NCI-H1092 (cell line): ENCODE results near the gene BOC.
"Not testable (repeated sequence)": the region's sequence is repeated elsewhere in the genome, so short reads cannot be mapped to it uniquely, and the experiment has no call there.

Source experiments
- DNase-seq: peaks from one replicate; lab custom pipeline; 2025; lab: John Stamatoyannopoulos, UW

BOC gene, protein sequence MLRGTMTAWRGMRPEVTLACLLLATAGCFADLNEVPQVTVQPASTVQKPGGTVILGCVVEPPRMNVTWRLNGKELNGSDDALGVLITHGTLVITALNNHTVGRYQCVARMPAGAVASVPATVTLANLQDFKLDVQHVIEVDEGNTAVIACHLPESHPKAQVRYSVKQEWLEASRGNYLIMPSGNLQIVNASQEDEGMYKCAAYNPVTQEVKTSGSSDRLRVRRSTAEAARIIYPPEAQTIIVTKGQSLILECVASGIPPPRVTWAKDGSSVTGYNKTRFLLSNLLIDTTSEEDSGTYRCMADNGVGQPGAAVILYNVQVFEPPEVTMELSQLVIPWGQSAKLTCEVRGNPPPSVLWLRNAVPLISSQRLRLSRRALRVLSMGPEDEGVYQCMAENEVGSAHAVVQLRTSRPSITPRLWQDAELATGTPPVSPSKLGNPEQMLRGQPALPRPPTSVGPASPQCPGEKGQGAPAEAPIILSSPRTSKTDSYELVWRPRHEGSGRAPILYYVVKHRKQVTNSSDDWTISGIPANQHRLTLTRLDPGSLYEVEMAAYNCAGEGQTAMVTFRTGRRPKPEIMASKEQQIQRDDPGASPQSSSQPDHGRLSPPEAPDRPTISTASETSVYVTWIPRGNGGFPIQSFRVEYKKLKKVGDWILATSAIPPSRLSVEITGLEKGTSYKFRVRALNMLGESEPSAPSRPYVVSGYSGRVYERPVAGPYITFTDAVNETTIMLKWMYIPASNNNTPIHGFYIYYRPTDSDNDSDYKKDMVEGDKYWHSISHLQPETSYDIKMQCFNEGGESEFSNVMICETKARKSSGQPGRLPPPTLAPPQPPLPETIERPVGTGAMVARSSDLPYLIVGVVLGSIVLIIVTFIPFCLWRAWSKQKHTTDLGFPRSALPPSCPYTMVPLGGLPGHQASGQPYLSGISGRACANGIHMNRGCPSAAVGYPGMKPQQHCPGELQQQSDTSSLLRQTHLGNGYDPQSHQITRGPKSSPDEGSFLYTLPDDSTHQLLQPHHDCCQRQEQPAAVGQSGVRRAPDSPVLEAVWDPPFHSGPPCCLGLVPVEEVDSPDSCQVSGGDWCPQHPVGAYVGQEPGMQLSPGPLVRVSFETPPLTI

DNA sequence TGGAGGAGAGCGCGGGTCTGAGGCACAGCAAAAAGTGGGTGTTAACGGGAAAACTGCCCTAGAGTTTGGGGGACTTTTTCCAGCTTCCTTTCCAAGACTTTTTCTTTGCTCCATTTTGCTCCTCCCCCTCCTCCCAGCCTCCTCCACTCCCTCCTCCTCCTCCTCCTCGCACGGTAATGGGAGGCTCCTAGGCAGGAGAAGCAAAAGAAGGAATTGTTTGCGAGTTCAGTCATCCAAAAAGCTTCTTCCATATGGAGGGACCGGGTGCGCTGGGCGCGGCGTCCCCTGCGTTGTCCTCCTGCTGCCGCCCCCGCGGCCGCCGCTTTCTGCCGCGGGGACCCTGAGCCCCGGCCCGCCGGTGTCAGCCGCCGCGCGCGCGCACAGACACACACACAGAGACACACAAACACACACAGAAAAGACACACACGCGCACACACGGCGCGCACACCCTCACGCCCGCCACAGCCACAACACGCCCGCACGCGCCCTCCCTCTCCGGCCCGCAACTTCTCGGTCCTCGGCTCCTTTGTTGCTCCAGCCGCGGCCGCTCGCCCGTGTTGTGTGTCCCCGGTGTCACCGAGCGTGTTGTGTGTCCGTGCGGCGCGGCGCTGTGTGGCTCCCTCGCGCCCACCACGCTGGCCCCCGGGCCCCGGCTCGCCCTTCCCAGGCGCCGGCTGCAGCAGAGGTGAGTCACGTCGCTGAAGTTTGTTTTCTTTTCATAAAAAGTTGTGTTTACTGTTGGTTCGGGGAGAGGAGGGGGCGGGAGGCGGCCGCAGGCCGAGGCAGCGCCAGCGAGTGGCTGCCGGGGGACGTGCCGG lies at the start of gene BOC:
TSS of gene BOC (plus strand) at position 228 of the 820 bp plus-strand sequence. CDS start 38,246 bp downstream, outside the sequence.
- no peak for DNase-seq

DNA sequence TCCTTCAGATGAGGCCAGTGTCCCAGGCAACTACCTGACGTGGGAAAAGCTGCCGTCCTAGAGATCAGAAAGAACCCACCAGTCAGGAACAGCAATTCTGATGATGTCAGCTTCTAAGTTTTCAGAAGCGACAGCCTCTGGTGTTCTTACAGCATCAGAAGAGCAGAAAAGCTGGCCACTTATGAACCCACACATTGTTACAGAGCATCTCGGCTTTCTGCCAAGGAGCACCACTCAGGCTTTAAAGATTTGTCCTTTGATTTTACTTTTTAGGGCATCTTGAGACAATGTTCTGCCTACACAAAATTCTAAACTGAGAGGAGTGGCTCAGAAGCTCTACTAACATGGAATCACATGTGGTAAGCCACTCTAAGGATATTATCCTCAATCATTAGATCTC lies 49.7 kb upstream of the BOC start:
- no peak for DNase-seq

DNA sequence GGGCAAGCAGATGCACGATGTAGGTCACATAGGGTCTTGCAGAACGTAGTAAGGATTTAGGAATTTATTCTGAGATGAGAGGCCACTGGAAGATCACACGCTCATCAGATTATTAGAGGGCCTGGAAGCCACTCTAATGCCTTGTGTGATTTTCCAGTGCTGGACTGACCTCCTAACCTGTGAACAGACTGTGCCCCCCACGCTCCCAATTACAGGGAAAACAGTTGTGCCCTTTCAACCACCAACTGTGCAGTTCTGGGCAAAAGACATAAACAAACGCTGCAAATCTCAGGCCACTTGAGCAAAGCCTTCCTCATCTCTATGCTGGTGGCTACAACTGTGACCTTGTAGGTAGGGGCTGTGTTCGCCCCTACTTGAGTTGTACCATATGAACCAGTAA lies 48.2 kb upstream of the BOC start:
- DNase-seq: no peak

DNA sequence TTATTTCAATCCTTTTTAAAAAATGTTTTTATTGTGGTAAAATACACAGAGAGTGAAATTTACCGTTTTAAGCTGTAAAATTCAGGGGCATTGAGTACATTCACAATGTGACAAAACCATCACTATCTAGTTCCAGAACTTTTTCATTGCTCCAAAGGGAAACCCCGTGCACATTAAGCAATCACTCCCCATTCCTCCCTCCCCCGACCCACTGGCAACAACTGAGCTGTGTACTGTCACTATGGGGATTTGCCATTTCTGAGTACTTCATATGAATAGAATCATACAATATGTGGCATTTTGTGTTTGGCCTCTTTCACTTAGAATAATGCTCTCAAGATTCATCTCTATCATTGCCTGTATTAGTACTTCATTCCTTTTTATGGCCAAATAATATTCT lies 45.5 kb upstream of the BOC start:
- no peak for DNase-seq

DNA sequence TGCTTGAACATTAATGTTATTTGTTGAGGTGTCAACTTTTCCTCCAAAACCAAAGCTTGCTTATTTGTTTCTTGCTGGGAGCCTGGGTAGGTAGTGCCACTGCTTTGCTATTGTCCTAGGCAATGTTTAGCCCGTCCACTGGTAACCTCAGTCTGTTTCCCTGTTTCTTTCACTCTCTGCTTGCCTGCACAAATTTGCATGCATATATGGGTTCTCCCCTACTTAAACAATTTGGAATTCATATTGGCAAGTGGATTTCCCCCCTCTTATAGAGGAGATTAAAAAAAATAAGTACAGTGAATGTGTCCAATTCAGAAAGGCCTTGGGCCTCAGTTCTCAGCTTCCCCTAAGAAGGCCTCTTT lies 45.0 kb upstream of the BOC start:
- DNase-seq: no peak

DNA sequence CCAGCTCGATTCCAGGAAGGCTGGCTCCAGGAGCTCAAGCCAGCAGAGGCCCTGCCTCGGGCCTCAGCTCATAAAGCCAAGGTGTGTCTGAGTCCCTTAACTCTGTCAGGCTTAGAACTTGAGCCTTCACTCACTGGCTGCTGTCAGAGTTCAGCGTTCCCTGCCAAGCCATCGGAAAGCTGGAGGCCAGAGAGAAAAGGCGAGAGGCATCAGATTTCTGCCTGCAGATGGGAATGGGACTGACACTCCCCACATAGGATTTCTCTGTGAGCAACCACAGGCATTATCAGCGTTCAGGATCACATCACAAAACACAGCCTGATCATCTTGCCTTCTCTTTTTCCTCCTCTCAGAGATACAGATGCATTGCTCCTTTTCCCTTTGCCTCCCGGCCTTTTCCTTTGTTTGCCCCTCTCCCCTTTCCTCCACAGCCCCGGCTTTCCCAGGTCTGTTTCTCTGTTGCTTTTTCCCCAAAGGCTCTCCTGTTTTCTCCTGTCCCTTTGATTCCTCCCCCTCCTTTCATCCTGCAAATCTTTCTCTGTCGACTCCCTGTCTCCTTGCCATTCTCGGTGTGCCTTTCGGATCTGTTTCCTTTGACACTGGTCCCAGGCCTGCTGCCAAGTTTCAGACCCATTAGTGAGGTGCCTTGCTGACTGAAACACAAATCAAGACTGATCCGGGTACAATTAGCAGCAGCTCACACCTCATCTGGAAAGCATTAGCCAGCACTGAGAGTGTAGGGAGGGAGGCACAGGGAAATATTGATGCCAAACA lies 44.5 kb upstream of the BOC start:
- DNase-seq: peak; percentile 92

DNA sequence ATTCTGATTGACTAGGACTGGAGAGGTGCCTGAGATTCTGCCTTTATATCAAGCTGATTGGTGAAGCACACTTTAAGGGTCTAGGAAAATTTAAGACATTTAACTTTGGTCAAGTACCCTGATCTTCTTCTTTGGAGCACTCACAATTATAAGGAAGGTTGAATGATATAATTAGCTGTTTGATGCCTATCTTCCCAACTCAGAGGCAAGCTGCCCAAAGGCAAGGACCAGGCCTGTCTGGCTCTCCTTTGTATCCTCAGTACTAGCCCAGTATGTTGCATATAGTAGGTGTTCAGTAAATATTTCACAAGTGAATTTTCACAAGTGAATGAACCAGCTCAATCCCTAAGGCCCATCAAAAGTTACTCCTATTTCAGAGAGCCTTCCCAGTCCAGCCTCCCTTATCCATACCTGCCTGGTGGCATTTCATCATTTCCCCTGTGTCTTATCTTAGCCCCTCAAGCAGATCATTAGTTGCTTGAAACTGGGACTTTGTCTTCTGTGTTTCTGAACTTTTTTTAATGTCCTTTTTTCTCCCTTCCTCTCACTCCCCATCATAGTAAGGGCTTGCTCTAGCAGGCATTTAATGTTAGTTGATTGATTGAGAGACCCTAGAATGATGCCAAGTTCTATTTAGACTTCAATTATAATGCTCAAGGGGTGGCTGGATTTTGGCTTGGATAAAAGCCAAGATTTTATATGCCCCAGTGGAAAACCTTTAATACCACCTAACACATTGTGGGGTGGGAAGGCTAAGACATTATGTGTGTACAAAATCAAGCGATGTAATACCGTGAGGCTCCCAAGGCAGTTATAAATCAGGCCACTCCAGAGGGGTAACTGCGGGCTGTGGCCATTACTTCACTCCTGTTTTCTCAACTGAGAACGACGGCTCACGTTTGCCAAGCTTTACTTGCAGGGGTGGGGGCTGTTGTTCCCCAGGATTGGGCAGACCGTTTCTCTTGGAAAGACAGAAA lies 43.2 kb upstream of the BOC start:
- DNase-seq: peak; percentile 96

DNA sequence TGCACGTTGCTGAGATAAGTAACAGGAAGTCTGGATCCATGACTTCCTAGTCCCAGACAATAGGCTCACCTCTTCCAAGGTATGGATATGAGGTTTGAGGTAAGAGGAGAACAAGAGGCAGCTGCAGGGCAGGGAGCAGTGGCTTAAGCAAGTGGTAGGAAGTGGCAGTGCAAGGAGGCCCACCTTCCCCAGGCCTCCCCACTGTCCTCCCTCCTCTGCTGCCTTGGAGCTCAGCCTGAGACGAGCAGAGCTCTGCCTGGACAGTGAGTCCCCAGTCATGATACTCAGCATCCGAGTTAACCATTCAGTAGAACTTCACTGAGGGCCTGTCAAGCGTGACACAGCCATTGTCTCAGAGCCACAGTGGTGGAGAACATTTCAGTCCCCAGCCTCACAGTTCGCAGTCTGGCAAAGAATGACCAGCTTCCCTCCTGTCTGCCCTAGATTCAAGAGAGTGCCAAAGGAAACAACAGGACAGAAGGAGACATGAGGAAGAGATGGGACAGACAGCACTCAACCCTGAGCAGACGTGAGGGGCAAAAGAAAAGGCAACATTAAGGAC lies 41.4 kb upstream of the BOC start:
- DNase-seq: no peak

DNA sequence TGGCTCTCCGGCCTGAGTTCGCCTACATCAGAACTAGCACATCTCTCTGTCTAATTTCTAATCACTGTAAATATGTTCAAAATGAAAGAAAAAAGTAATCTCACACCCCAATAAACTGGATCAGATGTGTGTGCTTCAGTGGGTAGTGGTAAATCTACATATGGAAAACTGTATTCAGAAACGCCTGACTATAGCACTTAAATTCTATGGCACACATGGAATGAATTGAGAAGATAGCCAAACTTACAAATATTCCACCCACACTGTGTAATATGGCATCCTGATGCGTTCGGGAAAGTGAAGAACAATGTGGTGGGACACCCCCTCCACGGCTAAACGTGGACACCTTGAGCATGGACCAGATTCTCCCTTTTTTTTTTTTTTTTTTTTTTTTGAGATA lies 40.6 kb upstream of the BOC start:
- no peak for DNase-seq

DNA sequence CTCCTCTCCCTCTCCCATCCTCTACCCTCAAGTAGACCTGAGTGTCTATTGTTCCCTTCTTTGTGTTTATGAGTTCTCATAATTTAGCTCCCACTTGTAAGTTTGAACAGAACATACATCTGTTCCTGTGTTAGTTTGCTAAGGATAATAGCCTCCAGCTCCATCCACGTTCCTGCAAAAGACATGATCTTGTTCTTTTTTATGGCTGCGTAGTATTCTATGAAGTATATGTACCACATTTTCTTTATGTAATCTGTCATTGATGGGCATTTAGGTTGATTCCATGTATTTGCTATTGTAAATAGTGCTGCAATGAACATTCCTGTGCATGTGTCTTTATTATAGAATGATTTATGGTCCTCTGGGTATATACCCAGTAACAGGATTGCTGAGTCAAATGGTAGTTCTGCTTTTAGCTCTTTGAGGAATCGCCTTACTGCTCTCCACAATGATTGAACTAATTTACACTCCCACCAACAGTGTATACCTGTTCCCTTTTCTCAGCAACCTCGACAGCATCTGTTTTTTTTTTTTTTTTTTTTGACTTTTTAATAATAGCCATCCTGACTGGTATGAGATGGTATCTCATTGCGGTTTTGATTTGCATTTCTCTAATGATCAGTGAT lies 39.6 kb upstream of the BOC start:
- DNase-seq: not testable (repeated sequence)

DNA sequence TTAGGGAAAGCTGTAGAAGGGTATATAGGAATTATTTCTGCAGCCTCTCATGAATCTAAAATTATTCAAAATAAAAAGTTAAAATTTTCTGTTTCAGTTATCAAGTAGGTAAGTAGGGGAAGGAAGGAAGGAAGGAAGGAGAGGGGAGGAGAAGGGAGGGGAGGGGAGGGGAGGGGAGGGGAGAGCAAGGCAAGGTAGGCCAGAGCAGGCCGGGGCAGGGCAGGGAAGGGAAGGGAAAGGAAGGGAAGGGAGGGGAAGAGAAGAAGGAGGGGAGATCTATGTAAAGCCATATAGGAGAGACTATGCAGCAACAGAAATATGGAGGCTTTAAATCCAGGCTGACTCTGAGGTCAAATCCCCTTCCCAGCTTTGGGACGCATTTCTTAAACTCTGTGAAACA lies 38.3 kb upstream of the BOC start:
- DNase-seq: no peak

DNA sequence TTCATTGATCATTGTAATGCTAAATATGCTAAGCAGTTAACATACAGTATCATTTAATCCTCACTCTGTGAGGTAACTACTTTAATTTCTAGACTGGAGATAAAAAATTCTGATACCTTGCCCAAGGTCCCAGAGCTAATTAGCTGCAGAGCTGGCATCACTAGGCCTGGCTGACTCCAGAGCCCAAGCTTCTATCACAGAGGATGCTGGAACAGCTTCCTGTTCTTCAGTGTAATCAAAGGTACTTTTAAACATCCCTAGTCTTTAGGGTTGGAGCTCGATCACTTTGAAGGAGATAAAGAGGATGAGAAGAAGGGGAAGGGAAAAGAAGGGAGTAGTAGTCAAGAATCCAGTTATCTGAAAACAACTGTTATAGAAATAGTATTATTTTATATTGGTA lies 37.1 kb upstream of the BOC start:
- DNase-seq: no peak

DNA sequence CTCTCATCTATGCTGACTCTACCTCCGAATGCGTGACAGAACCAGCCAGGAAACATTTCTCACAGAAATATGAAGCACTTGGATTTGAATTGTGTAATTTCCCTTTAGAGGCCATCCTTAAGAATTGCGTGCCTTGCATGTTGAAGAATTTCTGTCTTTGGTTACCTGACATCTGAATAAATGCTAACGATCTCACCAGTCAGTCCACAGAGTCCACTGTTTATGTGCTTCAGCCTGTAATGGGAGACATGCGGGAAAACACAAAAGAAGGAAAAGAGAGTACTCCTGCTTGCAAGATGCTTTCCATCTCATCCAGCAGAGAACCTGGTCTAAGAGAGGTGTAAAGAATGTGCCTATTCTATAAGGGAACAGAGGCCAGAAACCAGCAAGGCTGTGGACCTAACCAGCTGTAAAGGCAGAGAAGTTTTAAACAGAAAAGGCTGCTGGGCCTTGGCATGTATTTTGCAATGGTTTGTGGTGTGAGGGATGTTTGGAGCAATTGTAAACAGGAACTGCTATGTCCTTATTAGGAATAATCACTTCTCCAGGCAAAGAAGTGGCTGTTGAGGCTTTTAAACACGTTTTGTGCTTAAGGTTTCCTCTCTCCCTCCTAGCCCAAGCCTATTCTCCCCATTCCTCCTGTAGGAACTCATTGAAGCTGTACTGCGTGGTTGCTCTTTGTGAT lies 36.4 kb upstream of the BOC start:
- no peak for DNase-seq

DNA sequence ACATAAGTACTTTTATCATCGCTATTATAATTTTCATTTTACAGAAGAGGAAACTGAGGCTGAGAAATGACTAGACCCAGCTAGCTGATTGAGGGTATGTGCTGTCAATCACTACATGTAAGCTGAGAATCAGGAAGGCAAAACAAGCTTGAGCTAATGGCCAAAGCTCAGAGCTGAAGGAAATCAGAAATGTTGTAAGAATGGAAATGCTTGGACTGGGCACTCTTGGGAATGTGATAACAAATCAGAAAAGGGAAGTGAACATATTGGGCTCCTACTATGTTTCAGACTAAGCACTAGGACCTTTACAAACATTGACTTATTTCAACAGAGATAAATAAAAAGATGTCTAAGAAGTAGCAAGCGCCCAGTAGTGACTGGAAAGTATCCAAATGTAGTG lies 33.8 kb upstream of the BOC start:
- no peak for DNase-seq

DNA sequence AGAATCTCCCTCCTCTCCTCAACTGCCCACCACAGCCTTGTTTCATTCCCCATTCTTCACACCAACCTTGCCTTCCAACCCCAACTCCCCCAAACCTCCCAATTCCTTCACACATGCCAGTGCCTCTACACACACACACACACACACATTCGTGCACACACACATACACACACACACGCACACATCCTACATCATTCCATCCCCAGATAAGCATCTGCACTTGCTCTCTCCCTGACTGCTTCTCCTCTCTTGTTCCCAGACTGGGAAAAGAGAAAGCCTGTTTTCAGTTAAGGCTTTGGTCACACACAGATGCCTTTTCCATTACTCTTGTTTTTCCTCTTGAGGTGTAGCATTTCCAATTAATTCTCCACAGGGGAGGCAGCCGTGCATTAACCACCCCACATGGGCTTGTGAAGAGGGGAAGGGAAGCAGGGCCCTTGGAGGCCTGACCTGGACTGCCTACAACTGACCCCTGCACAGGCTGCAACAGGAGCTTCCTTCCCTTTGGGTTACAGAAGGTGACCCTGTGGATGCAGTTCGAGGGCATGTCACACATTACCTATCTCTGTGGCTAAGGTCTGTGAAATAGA lies 32.0 kb upstream of the BOC start:
- DNase-seq: no peak

DNA sequence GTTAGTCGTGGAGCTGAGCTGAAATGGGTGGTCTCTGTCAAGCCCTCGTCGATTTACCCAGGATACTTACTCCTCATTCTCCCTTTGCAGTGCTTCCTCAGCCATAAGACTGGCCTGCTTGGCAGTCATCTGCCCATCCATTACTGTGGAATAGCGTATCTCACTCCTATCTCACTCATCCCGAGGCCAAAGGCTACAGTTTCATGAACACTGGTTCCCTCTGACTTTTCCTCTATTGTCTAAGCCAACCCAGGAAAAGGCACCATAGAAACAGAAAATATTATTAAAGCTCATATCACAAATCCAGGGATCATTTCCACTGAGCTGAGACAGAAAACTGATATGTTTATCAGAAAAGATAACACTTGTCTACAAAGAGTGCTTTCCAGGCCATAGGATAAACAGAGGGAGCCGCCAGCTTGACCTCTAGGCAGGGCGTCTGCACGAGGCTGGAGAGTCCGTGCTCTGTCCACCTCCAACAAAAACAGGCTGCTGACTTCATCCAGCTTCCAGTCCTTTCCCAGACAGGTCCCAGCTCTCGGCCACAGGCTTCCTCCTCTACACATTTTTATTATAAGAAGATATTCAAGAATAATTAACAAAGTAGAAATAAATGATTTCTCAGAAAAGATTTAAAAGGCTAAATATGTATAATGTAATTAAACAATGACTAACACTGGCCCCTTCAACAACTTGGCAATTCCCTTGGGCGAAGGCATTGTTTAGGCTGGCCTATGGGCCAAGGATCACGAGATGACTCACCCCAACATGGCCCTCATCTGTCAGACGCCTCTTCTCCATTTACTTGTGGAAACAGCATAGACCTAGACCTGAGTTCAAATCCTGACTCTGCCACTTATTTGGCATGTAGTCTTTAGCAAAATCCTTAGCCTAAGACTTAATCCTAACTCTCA lies 27.4 kb upstream of the BOC start:
- DNase-seq: no peak

DNA sequence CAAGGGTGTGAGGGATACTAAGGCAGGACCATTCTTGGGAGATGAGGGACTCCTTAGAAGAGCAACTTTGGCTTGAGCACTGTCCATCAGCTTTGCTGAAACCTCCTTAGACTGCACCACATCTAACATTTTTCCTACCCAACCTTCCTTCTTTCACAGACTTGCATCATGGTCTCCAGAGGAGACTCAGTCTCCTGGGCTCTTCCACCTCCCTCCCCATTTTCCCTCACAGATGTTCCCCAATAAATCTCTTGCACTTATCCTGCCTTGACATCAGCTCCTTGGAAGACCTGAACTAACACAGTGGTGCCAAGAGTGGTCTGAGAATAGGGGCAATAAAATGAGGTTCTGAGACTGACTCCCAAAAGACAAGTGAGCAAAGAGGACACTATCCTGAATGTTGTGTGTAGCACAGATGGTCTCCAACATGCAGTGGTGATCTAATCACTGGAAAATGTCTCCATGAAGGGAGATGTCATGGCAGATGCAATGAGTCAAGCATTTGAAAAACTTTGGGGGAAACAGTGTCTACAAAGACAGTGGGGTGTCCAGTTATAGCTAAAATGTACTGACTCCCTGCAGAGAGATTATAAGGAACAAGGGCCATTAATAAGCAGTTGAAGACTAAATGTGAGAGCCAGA lies 26.0 kb upstream of the BOC start:
- DNase-seq: no peak
